HG03460 (cell line): ENCODE data around the gene COA1.

Source experiments
- ATAC-seq: cut with Tn5 transposase; IDR thresholded peaks from one replicate; pipeline ENCODE4 v1.9.1; 2021; ENCODE audit not compliant: unreplicated experiment

COA1 gene

GRCh38 chr7:43658718-43659548 is 70.4 kb downstream of the COA1 start:
- peak; percentile 67 for ATAC-seq

GRCh38 chr7:43656997-43657396 is 72.3 kb downstream of the COA1 start:
- ATAC-seq = no peak

DNA sequence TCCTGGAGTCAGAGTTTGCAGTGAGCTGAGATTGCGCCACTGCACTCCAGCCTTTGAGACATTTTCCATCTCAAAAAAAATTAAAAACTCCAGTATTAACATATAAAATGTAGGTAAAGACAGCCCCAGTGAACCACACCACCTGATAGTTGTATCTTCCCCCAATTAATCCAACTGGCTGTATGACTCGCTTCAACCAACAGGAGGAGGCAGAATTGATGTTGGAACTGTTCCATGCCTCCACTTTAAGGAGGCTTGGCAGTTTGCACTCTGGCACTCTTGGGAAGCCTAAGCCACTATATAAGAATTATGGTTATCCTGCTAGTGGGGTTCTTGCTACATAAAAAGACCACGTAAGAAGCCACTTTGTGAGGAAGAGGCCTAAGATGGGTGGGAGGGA is 73.7 kb downstream of the COA1 start:
- no peak for ATAC-seq

DNA sequence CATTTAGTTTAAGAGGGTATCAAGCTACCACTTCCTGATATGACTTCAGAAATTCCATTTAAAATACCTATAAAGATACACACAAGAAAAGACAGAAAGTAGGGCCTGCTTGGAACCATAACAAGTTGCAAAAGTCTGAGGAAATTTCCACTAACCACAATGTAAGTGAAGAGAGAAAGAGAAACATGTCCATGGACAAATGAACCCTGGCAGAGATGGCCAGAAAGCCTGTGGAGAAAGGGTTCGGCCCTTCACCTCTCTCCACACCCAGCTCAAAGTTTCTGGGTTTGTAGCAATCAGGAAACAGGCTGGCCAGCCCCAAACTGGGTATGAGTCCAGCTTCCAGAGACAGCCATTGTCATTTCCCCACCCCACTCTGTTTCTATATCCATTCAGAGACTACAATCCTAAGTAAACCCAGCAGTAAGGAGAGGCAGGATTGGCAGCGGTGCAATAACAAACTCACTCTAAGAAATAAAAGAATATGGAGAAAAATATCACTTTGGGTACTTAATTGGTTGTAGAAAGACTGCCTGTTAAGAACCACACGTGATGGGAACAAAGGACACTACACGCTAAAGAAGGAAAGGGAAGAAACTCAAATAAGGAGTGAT is 75.3 kb downstream of the COA1 start:
- ATAC-seq = no peak

DNA sequence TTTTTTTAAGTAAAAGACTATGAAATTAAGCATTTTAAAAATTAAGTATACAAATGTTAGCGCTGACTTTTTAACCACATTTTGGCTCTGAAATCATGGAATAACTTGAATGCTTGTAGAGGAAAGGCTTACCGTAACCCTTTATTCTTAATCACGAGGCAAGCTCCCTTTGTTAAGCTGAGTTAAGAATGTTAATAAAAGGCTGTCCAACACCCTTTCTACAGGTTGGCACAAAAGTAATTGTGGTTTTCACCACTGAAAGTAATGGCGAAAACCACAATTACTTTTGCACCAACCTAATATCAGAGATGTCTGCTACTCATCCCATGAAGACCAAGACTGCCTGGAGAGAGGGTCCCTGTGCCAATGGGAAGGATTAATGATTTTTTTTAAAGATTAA is 75.9 kb downstream of the COA1 start:
- ATAC-seq = no peak

- ATAC-seq = no peak
These were observed 77.0 kb downstream of the COA1 start for GRCh38 chr7:43652364-43652763.

GRCh38 chr7:43650457-43651052 is 78.8 kb downstream of the COA1 start:
- no peak for ATAC-seq

DNA sequence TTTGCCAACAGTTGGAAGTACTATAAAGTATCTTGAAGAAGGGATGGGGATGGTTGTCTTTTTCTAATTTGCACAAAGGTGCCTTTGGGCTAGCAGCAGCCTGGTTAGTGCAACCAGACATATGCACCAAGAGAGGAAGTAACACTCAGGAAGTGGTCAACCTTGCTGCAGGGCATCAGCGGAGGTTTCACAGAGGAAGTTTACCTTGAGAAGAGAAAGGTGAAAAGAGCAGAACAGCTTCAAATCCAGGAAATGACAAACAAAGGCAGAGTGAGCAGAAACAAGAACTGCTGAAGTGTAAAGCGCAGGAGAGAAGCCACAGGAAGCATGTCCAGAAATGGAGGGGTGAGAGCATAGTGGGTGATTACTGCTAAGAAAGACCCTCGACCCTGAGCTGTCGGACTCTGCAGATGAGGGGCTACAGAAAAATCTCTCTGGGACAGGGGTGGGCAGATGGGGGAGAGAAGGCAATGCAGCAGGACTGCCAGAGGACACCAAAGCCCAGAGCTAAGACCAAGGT is 79.5 kb downstream of the COA1 start:
- peak; percentile 64 for ATAC-seq

- ATAC-seq = peak; percentile 48
These were observed 80.6 kb downstream of the COA1 start for GRCh38 chr7:43648473-43649406.

GRCh38 chr7:43647673-43648472 is 81.5 kb downstream of the COA1 start:
- ATAC-seq = no peak

- ATAC-seq = no peak
These were observed 82.0 kb downstream of the COA1 start for GRCh38 chr7:43647339-43647672.

DNA sequence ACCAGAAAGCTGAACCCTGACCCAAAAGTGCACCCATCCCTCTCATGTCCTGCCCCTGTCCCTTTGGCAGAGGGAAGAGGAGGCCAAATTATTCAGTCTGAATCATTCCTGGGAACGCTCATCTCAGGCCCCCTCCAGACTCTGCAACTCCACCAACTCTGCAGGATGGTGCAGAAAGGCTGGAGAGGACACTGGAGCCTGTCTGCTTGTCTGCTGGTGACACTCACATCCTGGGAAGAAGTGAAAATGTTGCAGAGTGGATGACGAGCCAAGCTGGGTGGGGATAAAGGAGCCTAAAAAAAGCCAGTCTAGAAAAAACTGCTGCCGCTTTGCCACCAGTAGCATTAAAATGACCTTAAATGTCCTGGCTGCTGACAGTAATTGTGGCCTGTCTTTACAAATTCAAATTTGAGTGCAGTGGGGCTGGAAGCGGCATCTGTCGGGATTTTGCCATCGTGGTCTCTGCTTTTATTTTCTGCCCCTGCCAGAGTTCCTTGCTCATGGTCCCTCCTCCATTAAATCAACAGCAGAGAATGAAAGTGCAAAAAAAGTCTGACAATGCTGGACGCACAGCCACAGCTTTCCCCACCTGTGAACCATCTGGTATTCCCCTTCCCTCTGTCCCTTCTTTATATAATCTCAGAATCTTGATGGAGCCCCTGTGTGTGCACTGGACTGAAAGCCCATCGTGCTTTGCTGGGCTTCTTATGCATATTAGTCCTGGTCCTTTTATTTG is 82.6 kb downstream of the COA1 start:
- no peak for ATAC-seq

- ATAC-seq = no peak
These were observed 83.6 kb downstream of the COA1 start for GRCh38 chr7:43645699-43646226.

GRCh38 chr7:43643846-43644245 is 85.5 kb downstream of the COA1 start:
- no peak for ATAC-seq

GRCh38 chr7:43642897-43643630 is 86.3 kb downstream of the COA1 start:
- no peak for ATAC-seq

DNA sequence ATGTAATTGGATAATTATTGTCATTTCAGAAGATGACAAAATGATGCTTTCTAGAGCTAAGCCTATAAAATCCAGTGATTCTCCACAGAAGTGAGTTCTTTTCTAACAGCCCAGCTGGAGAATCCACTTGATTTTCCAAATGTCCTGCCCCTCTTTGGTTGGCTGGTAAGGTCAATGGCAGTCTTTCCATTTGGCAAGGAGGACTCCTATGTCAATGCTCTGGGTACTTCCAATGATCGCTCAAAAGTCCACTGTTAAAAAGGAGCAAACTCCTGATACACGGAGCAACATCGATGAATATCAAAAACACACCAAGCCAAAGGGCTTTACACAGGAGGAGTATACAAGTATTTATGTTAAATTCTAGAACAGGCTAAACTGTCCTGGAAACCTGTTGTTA is 88.6 kb downstream of the COA1 start:
- no peak for ATAC-seq

DNA sequence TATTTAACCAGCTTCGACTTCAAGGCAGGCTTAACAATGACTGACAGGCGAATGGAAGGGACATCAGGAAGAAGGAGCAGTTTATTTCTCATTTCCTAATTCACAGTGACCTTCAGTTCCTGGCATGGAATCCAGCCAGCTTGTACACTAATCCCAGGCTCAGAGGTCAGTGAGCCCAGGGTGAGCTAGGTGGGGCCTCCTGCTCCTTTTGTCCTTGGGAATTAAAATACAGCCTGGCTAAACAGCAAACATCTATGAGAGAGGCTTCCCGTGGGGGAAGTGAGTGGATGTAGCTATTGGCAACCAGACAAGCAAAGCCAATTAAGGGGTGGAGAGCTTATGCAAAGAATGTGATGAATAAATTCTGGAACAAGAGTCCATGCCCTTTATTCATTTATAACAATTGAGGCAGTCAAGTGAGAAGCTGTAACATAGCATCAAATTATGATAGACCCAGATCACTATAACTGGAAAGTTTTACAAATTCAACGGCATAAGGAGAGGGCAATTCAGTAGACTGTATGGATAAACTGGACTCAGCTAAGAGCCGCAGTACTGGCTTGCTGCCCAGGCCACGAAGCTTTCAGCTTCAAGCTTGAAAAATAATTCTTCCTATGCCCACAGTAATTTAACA is 89.3 kb downstream of the COA1 start:
- ATAC-seq = no peak

DNA sequence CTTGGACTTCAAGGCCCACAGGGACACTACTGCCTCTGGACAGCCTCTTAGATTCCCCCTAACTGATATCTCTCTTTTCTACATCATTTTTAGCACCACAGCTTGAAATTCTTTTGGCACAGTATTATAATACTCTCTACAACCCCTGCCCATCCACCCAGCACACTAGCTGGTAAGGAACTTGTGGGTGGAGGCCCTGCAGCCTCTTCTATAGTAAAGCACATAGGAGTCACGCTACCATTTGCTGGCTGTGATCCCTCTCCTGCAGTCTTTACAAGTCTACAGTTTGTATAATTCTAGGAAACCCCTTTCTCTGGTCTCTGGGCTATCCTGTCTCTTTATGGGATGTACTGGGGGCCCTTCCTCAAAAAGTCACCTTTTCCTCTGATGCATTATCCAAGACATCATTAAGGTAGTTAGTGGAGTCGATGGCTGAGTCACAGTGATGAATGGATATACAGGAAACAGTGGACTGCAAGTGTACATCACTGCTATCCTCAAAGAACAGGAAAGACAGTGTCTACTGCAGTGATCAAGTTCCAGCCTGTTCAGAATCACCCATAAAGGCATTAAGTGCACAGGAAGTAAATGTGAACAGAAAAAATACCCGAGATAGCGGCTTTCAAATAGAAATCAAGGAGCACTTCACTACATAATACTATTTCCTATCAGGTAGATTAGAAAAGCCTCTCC is 92.1 kb downstream of the COA1 start:
- no peak for ATAC-seq
